Smooth muscle cell (in vitro differentiated cells): ENCODE measurements around the gene FEZ2. TPM values are rescaled to one million over a fixed set of nuclear protein-coding genes. Genes with fewer than 3 reads are reported as not detected.
A peak's percentile ranks its signal among the peaks of the same experiment; 100 is the strongest.
"Not testable (repeated sequence)": the region's sequence is repeated elsewhere in the genome, so short reads cannot be mapped to it uniquely, and the experiment has no call there.

Experiments
- DNase-seq: peaks from one replicate; lab custom pipeline; 2025; ENCODE audit not compliant: unreplicated experiment; lab: John Stamatoyannopoulos, UW
- H2AFZ ChIP-seq: fragments of 200-600 bp; sonication (generic); 2 replicates; pipeline ENCODE4 v1.6.0; 2016; ENCODE audit warnings: antibody characterized with exemption, low read depth, mild to moderate bottlenecking
- H3F3A ChIP-seq: fragments of 200-600 bp; sonication (generic); 2 replicates; pipeline ENCODE4 v1.6.0; 2017; ENCODE audit warnings: antibody characterized with exemption, low read depth
- H3K27ac ChIP-seq: fragments of 200-600 bp; sonication (generic); 2 replicates; pipeline ENCODE4 v1.5.1; 2016; ENCODE audit warnings: low read depth, mild to moderate bottlenecking
- H3K27me3 ChIP-seq: fragments of 200-600 bp; sonication (generic); 2 replicates; pipeline ENCODE4 v1.6.1; 2016; ENCODE audit warnings: low read depth, mild to moderate bottlenecking
- H3K36me3 ChIP-seq: fragments of 200-600 bp; sonication (generic); 2 replicates; pipeline ENCODE4 v1.5.1; 2016; ENCODE audit warnings: low read depth
- H3K4me1 ChIP-seq: fragments of 200-600 bp; sonication (generic); 2 replicates; pipeline ENCODE4 v1.5.1; 2016; ENCODE audit warnings: low read depth
- H3K4me2 ChIP-seq: fragments of 200-600 bp; sonication (generic); 2 replicates; pipeline ENCODE4 v1.6.0; 2016; ENCODE audit warnings: mild to moderate bottlenecking
- H3K4me3 ChIP-seq: fragments of 200-600 bp; sonication (generic); 2 replicates; pipeline ENCODE4 v1.5.1; 2016; ENCODE audit warnings: mild to moderate bottlenecking
- H3K79me2 ChIP-seq: fragments of 200-600 bp; sonication (generic); 2 replicates; pipeline ENCODE4 v1.6.0; 2016; ENCODE audit warnings: low read depth, mild to moderate bottlenecking
- H3K9ac ChIP-seq: fragments of 200-600 bp; sonication (generic); 2 replicates; pipeline ENCODE4 v1.6.0; 2016; ENCODE audit warnings: low read depth
- H3K9me3 ChIP-seq: fragments of 200-600 bp; sonication (generic); replicated peaks from 2 replicates; pipeline ENCODE4 v1.5.1; 2016; ENCODE audit warnings: low read depth
- H4K20me1 ChIP-seq: fragments of 200-600 bp; sonication (generic); 2 replicates; pipeline ENCODE4 v1.6.0; 2016; ENCODE audit warnings: low read depth
- WGBS: methylation state at CpG from one replicate; pipeline ENCODE4 v1.1.7; 2016; ENCODE audit warnings: low lambda C conversion rate; 5-methylcytosine and 5-hydroxymethylcytosine counted together
- polyA plus RNA-seq: library from polyadenylated mRNA; unstranded; fragments of >200 nt; fragmentation: Nextera tagmentation; extraction: Ambion mirVana; gene quantifications from 2 replicates; pipeline ENCODE4 v1.2.1, GENCODE V29; 2016
- total RNA-seq: library from RNA; depleted of rRNA; stranded (reverse); fragments of >200 nt; gene quantifications from 2 replicates; pipeline ENCODE4 v1.2.3, GENCODE V29; 2014
- TF ChIP-seq, protein P1 (sequence below): fragments of 200-600 bp; sonication (generic); IDR thresholded peaks from 2 replicates; pipeline ENCODE4 v1.5.1; 2017; ENCODE audit warnings: borderline replicate concordance, mild to moderate bottlenecking, antibody characterized with exemption; ENCODE audit not compliant: insufficient read depth, poor library complexity, severe bottlenecking

FEZ2 gene
- total and polyA plus RNA-seq, 2 experiments from 2014 or later = 17.7 to 69.0 TPM

DNA sequence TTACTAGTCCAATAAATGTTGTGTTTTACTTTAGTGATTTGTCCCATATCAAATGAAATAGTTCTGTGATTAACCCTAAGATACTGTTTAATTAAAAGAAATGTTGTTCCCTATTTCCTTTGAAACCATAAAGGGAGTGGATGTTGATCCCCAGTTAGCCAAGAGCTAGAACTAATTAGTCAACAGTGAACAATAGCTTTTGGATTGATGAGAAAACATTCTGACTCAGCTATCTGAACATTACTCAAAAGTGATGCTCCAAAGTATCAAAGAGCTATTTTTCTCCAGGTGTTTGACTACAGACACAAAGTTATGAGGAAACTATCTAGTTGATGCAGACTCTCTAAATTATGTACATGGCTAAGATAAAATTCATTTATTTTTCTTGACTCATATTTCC is 7.3 kb upstream of the FEZ2 start:
- no peak overlapping the region for H3K4me2 ChIP-seq
- H4K20me1 ChIP-seq = no peaks in the 10 kb centered on the region
- H3K9ac ChIP-seq = no peak overlapping the region
- H3K27me3 ChIP-seq = no peaks in the 10 kb centered on the region
- H3K4me1 ChIP-seq = peaks cover 4% of the 10 kb centered on the region
- H3K9me3 ChIP-seq = no peaks in the 10 kb centered on the region
- DNase-seq = no peak
- H2AFZ ChIP-seq = no peak overlapping the region
- no peak overlapping the region for H3K4me3 ChIP-seq
- H3K27ac ChIP-seq = no peak overlapping the region
- no peaks in the 10 kb centered on the region for H3K79me2 ChIP-seq
- no peaks in the 10 kb centered on the region for H3K36me3 ChIP-seq
- TF ChIP-seq, protein P1, sequence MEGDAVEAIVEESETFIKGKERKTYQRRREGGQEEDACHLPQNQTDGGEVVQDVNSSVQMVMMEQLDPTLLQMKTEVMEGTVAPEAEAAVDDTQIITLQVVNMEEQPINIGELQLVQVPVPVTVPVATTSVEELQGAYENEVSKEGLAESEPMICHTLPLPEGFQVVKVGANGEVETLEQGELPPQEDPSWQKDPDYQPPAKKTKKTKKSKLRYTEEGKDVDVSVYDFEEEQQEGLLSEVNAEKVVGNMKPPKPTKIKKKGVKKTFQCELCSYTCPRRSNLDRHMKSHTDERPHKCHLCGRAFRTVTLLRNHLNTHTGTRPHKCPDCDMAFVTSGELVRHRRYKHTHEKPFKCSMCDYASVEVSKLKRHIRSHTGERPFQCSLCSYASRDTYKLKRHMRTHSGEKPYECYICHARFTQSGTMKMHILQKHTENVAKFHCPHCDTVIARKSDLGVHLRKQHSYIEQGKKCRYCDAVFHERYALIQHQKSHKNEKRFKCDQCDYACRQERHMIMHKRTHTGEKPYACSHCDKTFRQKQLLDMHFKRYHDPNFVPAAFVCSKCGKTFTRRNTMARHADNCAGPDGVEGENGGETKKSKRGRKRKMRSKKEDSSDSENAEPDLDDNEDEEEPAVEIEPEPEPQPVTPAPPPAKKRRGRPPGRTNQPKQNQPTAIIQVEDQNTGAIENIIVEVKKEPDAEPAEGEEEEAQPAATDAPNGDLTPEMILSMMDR = no peak
- no peaks in the 10 kb centered on the region for H3F3A ChIP-seq

DNA sequence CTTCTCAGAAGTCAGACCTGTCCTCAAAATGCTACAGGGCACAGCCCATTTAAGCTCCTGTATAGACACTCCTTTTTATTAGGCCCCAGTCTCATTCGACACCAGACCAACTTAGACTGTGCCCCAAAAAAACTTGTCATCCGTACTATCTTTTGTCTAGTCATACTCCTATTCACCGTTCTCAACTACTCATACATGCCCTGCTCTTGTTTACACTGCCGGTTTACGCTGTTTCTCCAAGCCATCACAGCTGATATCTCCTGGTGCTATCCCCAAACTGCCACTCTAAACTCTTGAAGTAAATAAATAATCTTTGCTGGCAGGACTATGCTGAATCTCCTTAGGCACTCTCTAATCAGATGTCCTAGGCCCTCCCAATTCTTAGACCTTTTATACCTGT is 5.7 kb upstream of the FEZ2 start:
- 87% methylated on average over 5 of the region's 5 CpGs for WGBS
- H3K27ac ChIP-seq = not testable (repeated sequence)

DNA sequence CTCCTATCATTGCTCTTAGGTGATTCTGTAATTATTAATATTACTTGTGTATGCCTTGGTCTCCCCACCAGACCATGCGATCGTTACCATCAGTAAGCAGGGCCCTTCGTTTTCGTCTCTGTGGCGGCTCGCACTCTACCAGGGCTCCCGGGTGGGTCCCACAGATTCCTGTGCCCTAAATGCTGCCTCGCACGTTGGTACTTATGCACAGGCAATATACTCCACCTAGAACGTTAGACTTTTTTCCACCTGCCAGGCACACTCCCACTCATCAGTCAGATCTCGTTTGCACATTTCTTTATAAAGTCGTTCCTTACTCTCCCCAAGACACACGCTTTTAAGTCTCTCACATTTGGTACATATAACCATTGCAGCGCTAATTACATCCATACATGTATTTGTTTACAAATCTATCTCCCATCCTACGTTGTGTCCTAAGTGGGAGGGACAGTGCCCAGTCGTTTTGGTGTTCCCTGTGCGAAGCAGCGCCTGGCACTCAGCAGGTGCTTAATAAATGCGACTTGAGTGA is 901 bp downstream of the FEZ2 start:
- H3K36me3 ChIP-seq = no peaks in the 10 kb centered on the region
- peak overlapping the region; percentile 84 for H3K4me2 ChIP-seq
- H3K27me3 ChIP-seq = no peaks in the 10 kb centered on the region
- peaks cover 48% of the 10 kb centered on the region for H3K79me2 ChIP-seq
- TF ChIP-seq, protein P1 = no peak
- H3K4me1 ChIP-seq = peaks cover 4% of the 10 kb centered on the region
- H4K20me1 ChIP-seq = peaks cover 41% of the 10 kb centered on the region
- no peaks in the 10 kb centered on the region for H3K9me3 ChIP-seq
- no peak overlapping the region for H3K27ac ChIP-seq
- peak overlapping the region; percentile 74 for H3K4me3 ChIP-seq
- peak overlapping the region; percentile 95 for H2AFZ ChIP-seq
- peaks cover 4% of the 10 kb centered on the region for H3F3A ChIP-seq
- 28% methylated on average over 19 of the region's 19 CpGs for WGBS
- peak overlapping the region; percentile 88 for H3K9ac ChIP-seq
- no peak for DNase-seq

More for the DNA sequence above, 5.7 kb upstream of the FEZ2 start:
- H3K9me3 ChIP-seq, H4K20me1 ChIP-seq, H3K9ac ChIP-seq, H3K4me1 ChIP-seq, H3K36me3 ChIP-seq, DNase-seq, H2AFZ ChIP-seq, H3K4me3 ChIP-seq, H3F3A ChIP-seq, H3K79me2 ChIP-seq, H3K4me2 ChIP-seq, H3K27me3 ChIP-seq: not testable (repeated sequence)

DNA sequence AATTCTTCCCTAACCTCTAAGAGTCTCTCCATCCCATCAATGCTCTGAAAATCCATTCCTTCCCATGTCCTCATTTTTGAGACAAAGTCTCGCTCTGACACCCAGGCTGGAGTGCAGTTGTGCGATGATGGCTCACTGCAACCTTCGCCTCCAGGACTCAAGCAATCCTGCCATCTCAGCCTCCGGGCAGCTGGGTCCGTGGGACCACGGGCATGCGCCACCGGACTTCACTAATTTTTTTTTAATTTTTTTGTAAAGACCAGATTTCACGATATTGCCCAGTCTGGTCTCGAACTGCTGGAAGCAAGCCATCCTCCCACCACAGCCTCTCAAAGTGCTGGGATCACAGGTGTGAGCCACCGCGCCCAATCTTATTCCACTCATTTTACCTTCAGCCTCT is 1.6 kb downstream of the FEZ2 start:
- DNase-seq = no peak
- TF ChIP-seq, protein P1 = no peak
- 98% methylated on average over 12 of the region's 12 CpGs for WGBS
- H3K9ac ChIP-seq = no peak overlapping the region
- peaks cover 47% of the 10 kb centered on the region for H4K20me1 ChIP-seq
- peaks cover 4% of the 10 kb centered on the region for H3K4me1 ChIP-seq
- no peaks in the 10 kb centered on the region for H3K27me3 ChIP-seq
- no peak overlapping the region for H3K27ac ChIP-seq
- H3K9me3 ChIP-seq = no peaks in the 10 kb centered on the region
- peak overlapping the region; percentile 84 for H3K4me2 ChIP-seq
- peak overlapping the region; percentile 74 for H3K4me3 ChIP-seq
- no peaks in the 10 kb centered on the region for H3K36me3 ChIP-seq
- H3K79me2 ChIP-seq = peaks cover 51% of the 10 kb centered on the region
- no peak overlapping the region for H2AFZ ChIP-seq
- peaks cover 4% of the 10 kb centered on the region for H3F3A ChIP-seq
